Measurements from ENCODE around the gene SLC25A17.

DNA sequence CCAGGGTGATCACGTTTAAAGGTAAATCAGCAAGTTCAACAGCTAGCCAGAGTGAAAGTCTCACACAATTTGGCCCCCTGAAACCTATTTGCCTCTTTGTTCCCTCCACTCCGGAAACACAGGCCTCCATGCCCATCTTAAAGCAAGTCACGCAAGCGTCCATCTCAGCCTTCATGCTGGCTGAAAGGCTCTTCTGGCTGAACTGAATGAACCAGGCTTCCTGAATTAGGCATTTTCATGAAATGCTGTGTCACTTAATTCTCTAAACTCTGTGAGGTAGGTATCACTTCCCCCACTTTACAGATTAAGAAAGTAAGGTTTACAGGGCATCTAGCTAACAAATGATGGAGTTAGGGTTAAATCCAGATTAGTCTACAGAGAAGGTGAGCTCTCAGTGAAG is 1.4 kb downstream of the SLC25A17 start:
- TF ChIP-seq, protein P1, sequence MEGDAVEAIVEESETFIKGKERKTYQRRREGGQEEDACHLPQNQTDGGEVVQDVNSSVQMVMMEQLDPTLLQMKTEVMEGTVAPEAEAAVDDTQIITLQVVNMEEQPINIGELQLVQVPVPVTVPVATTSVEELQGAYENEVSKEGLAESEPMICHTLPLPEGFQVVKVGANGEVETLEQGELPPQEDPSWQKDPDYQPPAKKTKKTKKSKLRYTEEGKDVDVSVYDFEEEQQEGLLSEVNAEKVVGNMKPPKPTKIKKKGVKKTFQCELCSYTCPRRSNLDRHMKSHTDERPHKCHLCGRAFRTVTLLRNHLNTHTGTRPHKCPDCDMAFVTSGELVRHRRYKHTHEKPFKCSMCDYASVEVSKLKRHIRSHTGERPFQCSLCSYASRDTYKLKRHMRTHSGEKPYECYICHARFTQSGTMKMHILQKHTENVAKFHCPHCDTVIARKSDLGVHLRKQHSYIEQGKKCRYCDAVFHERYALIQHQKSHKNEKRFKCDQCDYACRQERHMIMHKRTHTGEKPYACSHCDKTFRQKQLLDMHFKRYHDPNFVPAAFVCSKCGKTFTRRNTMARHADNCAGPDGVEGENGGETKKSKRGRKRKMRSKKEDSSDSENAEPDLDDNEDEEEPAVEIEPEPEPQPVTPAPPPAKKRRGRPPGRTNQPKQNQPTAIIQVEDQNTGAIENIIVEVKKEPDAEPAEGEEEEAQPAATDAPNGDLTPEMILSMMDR (IDR thresholded peaks at IDR 0.05), result no peak
- TF ChIP-seq POLR2A (IDR thresholded peaks at IDR 0.05), result no peak

Measured in body of pancreas (tissue), 4 donors.